Activated naive CD4-positive, alpha-beta T cell treated with anti-CD3 and anti-CD28 coated beads for 36 hours (primary cell): Measurements from ENCODE around the gene FUT8. TPM values are rescaled to one million over a fixed set of nuclear protein-coding genes. Genes with fewer than 3 reads are reported as not detected.

Experiments
- CTCF ChIA-PET: fragments of 350-600 bp; sonication (Branson Sonifier 250); formaldehyde crosslinking; loops from one replicate; lab custom pipeline; 2021; ENCODE audit warnings: antibody characterized with exemption; lab: Charles Lee
- DNase-seq: peaks from one replicate; pipeline ENCODE4 v3.0.0-alpha.2; 2020
- H3K27ac Mint-ChIP-seq: one replicate; pipeline ENCODE4 v1.8.0; 2021; ENCODE audit warnings: mild to moderate bottlenecking, mixed read lengths
- H3K27me3 Mint-ChIP-seq: one replicate; pipeline ENCODE4 v1.8.0; 2021; ENCODE audit warnings: low read depth, mixed read lengths
- H3K36me3 Mint-ChIP-seq: one replicate; pipeline ENCODE4 v1.8.0; 2021; ENCODE audit warnings: low read depth, mixed read lengths
- H3K4me1 Mint-ChIP-seq: one replicate; pipeline ENCODE4 v1.8.0; 2021; ENCODE audit warnings: low read depth, mixed read lengths
- H3K4me3 Mint-ChIP-seq: one replicate; pipeline ENCODE4 v1.8.0; 2021; ENCODE audit warnings: mild to moderate bottlenecking, moderate library complexity, mixed read lengths
- H3K9me3 Mint-ChIP-seq: one replicate; pipeline ENCODE4 v1.8.0; 2021; ENCODE audit warnings: mixed read lengths
- intact Hi-C: fragments of 100-400 bp; cut with micrococcal nuclease; formaldehyde crosslinking; loops from one replicate; pipeline ENCODE4 v1.15.1; 2023
- total RNA-seq, 2 experiments: library from RNA; stranded (reverse); gene quantifications; one replicate each; pipeline ENCODE4 v1.2.3, GENCODE V29; 2021

The FUT8 gene
- total RNA-seq, 2 experiments from 2014 or later: 34.6 to 38.7 TPM

GRCh38 chr14:65482757-65483438, 70.4 kb downstream of the FUT8 start:
- peaks cover 51% of the 10 kb centered on the region for H3K4me1 Mint-ChIP-seq
- H3K36me3 Mint-ChIP-seq: peaks cover 10% of the 10 kb centered on the region
- CTCF ChIA-PET: interaction anchor here (0.6 to 1.1 kb wide), 2 partner anchors 68 to 342 kb away, joined by 3 read pairs; no protein-coding TSS in a partner anchor
- intact Hi-C loops: loop anchor here (5.0 kb wide), 1 partner anchor 66 kb away; no protein-coding TSS in a partner anchor
- DNase-seq: no peak
- H3K27me3 Mint-ChIP-seq: no peaks in the 10 kb centered on the region
- no peak overlapping the region for H3K4me3 Mint-ChIP-seq
- H3K9me3 Mint-ChIP-seq: no peaks in the 10 kb centered on the region
- H3K27ac Mint-ChIP-seq: no peak overlapping the region

- H3K27ac Mint-ChIP-seq: no peak overlapping the region
- peaks cover 49% of the 10 kb centered on the region for H3K4me1 Mint-ChIP-seq
- peaks cover 11% of the 10 kb centered on the region for H3K36me3 Mint-ChIP-seq
- H3K27me3 Mint-ChIP-seq: no peaks in the 10 kb centered on the region
- intact Hi-C loops: loop anchor here (5.0 kb wide), 1 partner anchor 66 kb away; no protein-coding TSS in a partner anchor
- H3K9me3 Mint-ChIP-seq: no peaks in the 10 kb centered on the region
- DNase-seq: no peak
- CTCF ChIA-PET: interaction anchor here (0.6 kb wide), 1 partner anchor 69 kb away, joined by 3 read pairs; no protein-coding TSS in a partner anchor
- H3K4me3 Mint-ChIP-seq: no peak overlapping the region
Measured at GRCh38 chr14:65483647-65484046, 71.1 kb downstream of the FUT8 start.

- CTCF ChIA-PET: interaction anchor here (0.8 to 1.7 kb wide), 3 partner anchors 8 to 262 kb away, joined by 3 to 4 read pairs (median 3); no protein-coding TSS in a partner anchor
- intact Hi-C loops: no loop called here
- H3K27ac Mint-ChIP-seq: no peak overlapping the region
- H3K27me3 Mint-ChIP-seq: no peaks in the 10 kb centered on the region
- peaks cover 37% of the 10 kb centered on the region for H3K4me1 Mint-ChIP-seq
- DNase-seq: no peak
- no peak overlapping the region for H3K4me3 Mint-ChIP-seq
- no peaks in the 10 kb centered on the region for H3K9me3 Mint-ChIP-seq
- H3K36me3 Mint-ChIP-seq: peaks cover 8% of the 10 kb centered on the region
Measured at GRCh38 chr14:65485516-65485915, 73.0 kb downstream of the FUT8 start.

- CTCF ChIA-PET: interaction anchor here (0.5 to 1.7 kb wide), 3 partner anchors 10 to 338 kb away, joined by 3 to 4 read pairs (median 3); no protein-coding TSS in a partner anchor
- Mint-ChIP-seq H3K36me3 (peaks cover 9% of the 10 kb centered on the region), H3K4me3 (no peak overlapping the region), H3K27me3 (no peaks in the 10 kb centered on the region), H3K27ac (no peak overlapping the region), H3K4me1 (peaks cover 29% of the 10 kb centered on the region), H3K9me3 (no peaks in the 10 kb centered on the region)
- intact Hi-C loops: no loop called here
- DNase-seq: no peak
Measured at GRCh38 chr14:65486863-65487262, 74.3 kb downstream of the FUT8 start.

- CTCF ChIA-PET: interaction anchor here (0.5 to 0.7 kb wide), 3 partner anchors 77 to 502 kb away, joined by 3 to 4 read pairs (median 3); no protein-coding TSS in a partner anchor
- Mint-ChIP-seq H3K27ac (no peak overlapping the region), H3K4me1 (peaks cover 27% of the 10 kb centered on the region), H3K27me3 (no peaks in the 10 kb centered on the region), H3K36me3 (peaks cover 10% of the 10 kb centered on the region), H3K9me3 (peaks cover 2% of the 10 kb centered on the region), H3K4me3 (no peak overlapping the region)
- no peak for DNase-seq
- intact Hi-C loops: no loop called here
Measured at GRCh38 chr14:65487783-65488494, 75.4 kb downstream of the FUT8 start.

- intact Hi-C loops: no loop called here
- no peak for DNase-seq
- H3K4me1 Mint-ChIP-seq: peaks cover 24% of the 10 kb centered on the region
- no peak overlapping the region for H3K27ac Mint-ChIP-seq
- H3K4me3 Mint-ChIP-seq: no peak overlapping the region
- CTCF ChIA-PET: no interaction called here
- peaks cover 13% of the 10 kb centered on the region for H3K36me3 Mint-ChIP-seq
- H3K27me3 Mint-ChIP-seq: no peaks in the 10 kb centered on the region
- peaks cover 5% of the 10 kb centered on the region for H3K9me3 Mint-ChIP-seq
Measured at GRCh38 chr14:65491274-65491673, 78.7 kb downstream of the FUT8 start.

GRCh38 chr14:65492266-65492665, 79.7 kb downstream of the FUT8 start:
- Mint-ChIP-seq H3K4me1 (peaks cover 26% of the 10 kb centered on the region), H3K36me3 (peaks cover 17% of the 10 kb centered on the region), H3K27ac (peak overlapping the region; percentile 4), H3K9me3 (peaks cover 10% of the 10 kb centered on the region), H3K27me3 (no peaks in the 10 kb centered on the region), H3K4me3 (no peak overlapping the region)
- DNase-seq: no peak
- intact Hi-C loops: no loop called here
- CTCF ChIA-PET: interaction anchor here (1.1 kb wide), 1 partner anchor 328 kb away, joined by 3 read pairs; no protein-coding TSS in a partner anchor

GRCh38 chr14:65495196-65495595, 82.7 kb downstream of the FUT8 start:
- no peaks in the 10 kb centered on the region for H3K27me3 Mint-ChIP-seq
- intact Hi-C loops: no loop called here
- CTCF ChIA-PET: no interaction called here
- peaks cover 27% of the 10 kb centered on the region for H3K4me1 Mint-ChIP-seq
- H3K36me3 Mint-ChIP-seq: peaks cover 15% of the 10 kb centered on the region
- H3K9me3 Mint-ChIP-seq: peaks cover 10% of the 10 kb centered on the region
- H3K4me3 Mint-ChIP-seq: no peak overlapping the region
- no peak for DNase-seq
- no peak overlapping the region for H3K27ac Mint-ChIP-seq

GRCh38 chr14:65496178-65496993, 83.9 kb downstream of the FUT8 start:
- H3K36me3 Mint-ChIP-seq: peaks cover 13% of the 10 kb centered on the region
- H3K9me3 Mint-ChIP-seq: peaks cover 10% of the 10 kb centered on the region
- intact Hi-C loops: no loop called here
- no peak overlapping the region for H3K4me3 Mint-ChIP-seq
- peaks cover 34% of the 10 kb centered on the region for H3K4me1 Mint-ChIP-seq
- no peaks in the 10 kb centered on the region for H3K27me3 Mint-ChIP-seq
- CTCF ChIA-PET: interaction anchor here (0.7 kb wide), 1 partner anchor 15 kb away, joined by 3 read pairs; no protein-coding TSS in a partner anchor
- DNase-seq: no peak
- H3K27ac Mint-ChIP-seq: no peak overlapping the region

- CTCF ChIA-PET: interaction anchor here (0.5 to 1.5 kb wide), 3 partner anchors 13 to 356 kb away, joined by 3 read pairs; no protein-coding TSS in a partner anchor
- no peak for DNase-seq
- no peaks in the 10 kb centered on the region for H3K27me3 Mint-ChIP-seq
- H3K4me1 Mint-ChIP-seq: peaks cover 42% of the 10 kb centered on the region
- H3K36me3 Mint-ChIP-seq: peaks cover 10% of the 10 kb centered on the region
- no peak overlapping the region for H3K4me3 Mint-ChIP-seq
- no peak overlapping the region for H3K27ac Mint-ChIP-seq
- intact Hi-C loops: no loop called here
- H3K9me3 Mint-ChIP-seq: peaks cover 8% of the 10 kb centered on the region
Measured at GRCh38 chr14:65499138-65499537, 86.6 kb downstream of the FUT8 start.

GRCh38 chr14:65500075-65500474, 87.5 kb downstream of the FUT8 start:
- Mint-ChIP-seq H3K4me3 (no peak overlapping the region), H3K4me1 (peaks cover 43% of the 10 kb centered on the region), H3K27me3 (no peaks in the 10 kb centered on the region), H3K27ac (no peak overlapping the region), H3K36me3 (peaks cover 12% of the 10 kb centered on the region), H3K9me3 (peaks cover 8% of the 10 kb centered on the region)
- CTCF ChIA-PET: interaction anchor here (0.6 to 1.5 kb wide), 4 partner anchors 10 to 331 kb away, joined by 3 to 6 read pairs (median 4); no protein-coding TSS in a partner anchor
- intact Hi-C loops: loop anchor here (5.0 kb wide), 1 partner anchor 83 kb away; no protein-coding TSS in a partner anchor
- no peak for DNase-seq
